ENCODE measurements around the gene RGS6.

GRCh38 chr14:72146241-72146640 lies 214.0 kb downstream of the RGS6 start:
- TF ChIP-seq CTCF (IDR thresholded peaks at IDR 0.05; ENCODE audit: insufficient read depth, low read depth, low read length): no peak
- TF ChIP-seq EZH2 (IDR thresholded peaks at IDR 0.05; ENCODE audit: insufficient read depth, low read length): no peak

All from astrocyte (in vitro differentiated cells and primary cell).